Prostate gland (tissue), 2 donors: ENCODE results near the gene CCDC188.
"Not testable (repeated sequence)": the region's sequence is repeated elsewhere in the genome, so short reads cannot be mapped to it uniquely, and the experiment has no call there.

Experiments used
- CTCF ChIP-seq, 4 experiments: fragments of 200-600 bp in 2 of 4; fragments of 450-650 bp in 2 of 4; sonication (generic) in 2 of 4; IDR thresholded peaks; 1 replicate in 3 of 4; 2 replicates in 1 of 4; pipeline ENCODE4 v1.5.1; 2016 to 2019; ENCODE audit warnings: antibody characterized with exemption in 4 of 4, mild to moderate bottlenecking in 2 of 4, moderate library complexity in 2 of 4
- POLR2A ChIP-seq: fragments of 450-650 bp; IDR thresholded peaks from one replicate; pipeline ENCODE4 v1.6.1; 2016; ENCODE audit warnings: antibody characterized with exemption, mild to moderate bottlenecking
- POLR2AphosphoS5 ChIP-seq: sonication (generic); formaldehyde crosslinking; IDR thresholded peaks from one replicate; pipeline ENCODE4 v1.6.1; 2017; ENCODE audit warnings: antibody characterized with exemption

- not testable (repeated sequence) for TF ChIP-seq CTCF (IDR thresholded peaks at IDR 0.05); POLR2A; POLR2AphosphoS5
Measured at GRCh38 chr22:20159531-20159930, 8.7 kb upstream of the CCDC188 start.
